HG03565 (cell line): ENCODE results near the gene NF2.

Experiments
- ATAC-seq: cut with Tn5 transposase; IDR thresholded peaks from one replicate; pipeline ENCODE4 v1.9.1; 2021; ENCODE audit warnings: mild to moderate bottlenecking, moderate library complexity; ENCODE audit not compliant: unreplicated experiment

The NF2 gene

GRCh38 chr22:29700206-29700899 is 96.9 kb downstream of the NF2 start:
- ATAC-seq: no peak

DNA sequence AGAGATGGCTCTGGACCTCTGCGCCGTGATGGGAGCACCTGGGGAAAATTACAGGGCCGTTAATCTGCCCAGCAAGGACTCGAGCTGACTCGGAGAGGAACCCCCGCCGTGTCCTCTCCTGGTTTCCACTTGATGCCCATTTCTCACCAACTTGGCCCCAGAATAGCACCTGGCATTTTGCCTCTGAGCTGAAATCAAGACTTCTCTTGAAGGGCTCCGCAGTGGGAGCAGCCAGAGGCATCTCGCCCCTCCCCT is 97.4 kb downstream of the NF2 start:
- ATAC-seq: no peak

GRCh38 chr22:29701155-29701999 is 97.9 kb downstream of the NF2 start:
- ATAC-seq: no peak

- no peak for ATAC-seq
These were observed 98.8 kb downstream of the NF2 start for GRCh38 chr22:29702000-29702930.

DNA sequence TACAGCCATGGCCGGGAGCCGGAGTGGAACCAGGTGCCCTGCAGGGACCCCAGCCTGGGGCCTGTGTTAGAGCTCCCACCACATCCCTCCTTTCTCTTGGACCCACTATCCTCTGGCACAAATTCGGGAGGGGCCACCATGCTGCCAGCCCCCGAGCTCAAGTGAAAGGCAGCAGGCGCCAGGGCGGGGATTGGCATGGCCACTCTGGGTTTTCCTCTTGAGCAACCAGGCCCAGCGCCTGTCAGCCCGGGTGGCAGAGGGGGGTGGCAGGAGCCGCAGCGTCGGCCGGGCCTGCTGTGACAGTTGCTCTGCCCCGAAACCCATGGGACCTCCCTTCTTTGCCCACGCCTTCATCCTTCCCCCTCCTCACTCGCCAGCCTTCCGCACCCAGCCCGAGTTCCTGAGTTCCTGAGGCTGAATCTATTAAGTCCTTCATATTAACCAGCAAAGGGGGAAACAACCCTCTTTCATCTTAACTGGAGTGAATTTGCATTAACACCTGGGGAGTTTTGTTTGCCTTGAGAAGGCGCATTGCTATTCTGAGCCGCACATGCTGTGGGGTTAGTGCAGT is 99.6 kb downstream of the NF2 start:
- ATAC-seq: no peak

DNA sequence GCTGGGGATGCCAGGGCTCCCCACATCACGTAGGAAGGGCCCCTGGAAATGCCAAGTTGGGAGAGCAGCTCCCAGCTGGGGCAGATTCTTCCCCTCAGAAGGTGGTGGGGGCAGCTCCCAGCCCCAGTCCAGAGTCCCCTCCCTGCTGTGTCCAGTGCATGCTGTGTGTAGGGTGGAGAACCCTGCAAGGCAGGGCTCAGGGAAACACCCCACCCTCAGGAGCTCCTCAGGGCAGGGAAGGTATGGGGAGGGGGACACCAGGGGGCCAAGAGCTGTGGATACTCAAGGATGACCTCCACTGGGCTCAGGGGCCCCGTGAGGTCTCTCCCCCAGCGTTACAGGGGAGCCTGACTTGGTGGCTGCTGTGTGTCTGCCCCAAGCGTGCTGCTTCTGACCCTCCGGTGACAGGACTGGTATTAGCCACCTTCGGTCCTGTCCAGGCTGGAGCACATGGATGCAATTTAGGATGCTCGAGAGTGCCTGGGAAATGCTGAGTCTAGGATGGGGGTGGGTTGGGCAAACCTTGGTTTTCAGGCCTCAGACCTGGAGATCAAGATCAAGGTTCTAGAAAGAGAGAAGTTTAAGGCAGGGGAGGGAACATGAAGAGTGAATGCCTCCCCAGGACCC is 100.2 kb downstream of the NF2 start:
- ATAC-seq: no peak

DNA sequence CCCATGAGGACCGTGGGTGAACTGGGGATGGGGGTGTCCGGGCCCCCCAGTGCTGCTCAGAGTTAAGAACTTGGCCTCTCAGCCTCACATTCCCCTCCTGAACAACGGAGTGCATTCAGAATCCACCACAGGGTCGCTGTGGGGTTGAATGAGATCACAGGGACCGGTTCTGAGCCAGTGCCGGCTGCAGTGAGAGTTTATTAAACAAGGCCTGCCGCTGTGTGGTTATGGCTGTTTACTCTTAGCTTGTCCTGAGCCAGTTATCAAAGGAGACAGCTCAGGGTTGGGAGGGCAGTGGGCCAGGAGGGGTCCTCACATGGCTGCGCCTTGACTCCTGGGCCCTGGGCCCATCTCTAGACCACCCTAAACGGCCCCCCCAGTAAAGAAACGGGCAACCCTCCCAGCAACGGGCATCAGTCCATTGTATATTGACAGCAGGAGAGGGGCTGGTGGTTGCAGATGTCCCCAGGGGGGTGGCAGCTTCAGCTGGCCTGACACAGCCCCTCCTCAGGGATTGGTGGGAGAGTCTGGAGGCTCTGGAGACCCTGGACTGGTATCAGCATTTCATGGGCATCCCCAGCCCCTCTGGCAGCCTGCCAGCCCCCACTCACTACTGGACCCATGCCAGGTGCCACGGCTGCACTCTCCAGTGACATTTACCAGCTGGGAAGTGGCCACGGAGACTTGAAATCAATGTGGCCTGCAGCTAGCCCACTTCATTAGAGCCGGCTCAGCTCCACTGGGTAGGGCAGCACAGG is 101.3 kb downstream of the NF2 start:
- no peak for ATAC-seq

DNA sequence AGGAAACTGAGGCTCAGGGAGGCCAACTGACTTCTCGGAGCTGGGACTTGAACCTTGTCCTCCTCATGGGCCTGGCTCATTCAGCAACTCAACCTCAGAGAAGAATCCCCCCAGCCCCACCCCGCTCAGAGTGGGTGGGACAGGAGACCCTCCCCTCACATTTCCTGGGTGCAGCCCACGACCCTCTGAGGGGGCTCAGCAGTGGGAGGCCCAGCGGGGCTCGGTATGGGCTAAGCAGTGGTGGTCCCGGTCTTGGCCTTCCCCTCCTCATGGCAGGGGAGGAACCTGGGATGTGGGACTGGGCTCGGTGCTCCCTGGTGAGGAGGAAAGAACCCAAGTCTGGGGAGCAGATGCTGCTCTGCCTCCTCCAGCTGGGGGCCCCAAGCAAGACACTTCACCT is 102.2 kb downstream of the NF2 start:
- no peak for ATAC-seq

- no peak for ATAC-seq
These were observed 103.1 kb downstream of the NF2 start for GRCh38 chr22:29706486-29706885.

- ATAC-seq: no peak
These were observed 103.6 kb downstream of the NF2 start for GRCh38 chr22:29707010-29707409.

DNA sequence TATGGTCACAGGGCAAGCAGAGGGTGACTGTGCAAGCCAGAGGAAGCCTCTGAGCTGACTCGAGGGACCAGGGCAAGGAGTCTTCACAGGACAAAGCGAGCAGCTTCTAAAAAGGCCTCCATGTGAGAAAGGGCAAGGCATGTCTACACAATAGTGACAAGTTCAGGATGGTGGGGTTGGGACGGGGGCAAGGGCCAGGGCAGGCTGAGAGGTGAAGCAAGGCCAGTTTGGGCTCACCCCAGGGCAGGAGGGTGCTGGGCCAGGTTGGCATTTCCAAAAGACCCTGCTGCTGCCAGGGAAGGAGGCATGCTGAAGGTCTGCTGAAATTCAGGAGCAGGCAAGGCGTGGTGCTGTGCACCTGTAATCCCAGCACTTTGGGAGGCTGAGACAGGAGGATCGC is 104.0 kb downstream of the NF2 start:
- no peak for ATAC-seq

- ATAC-seq: no peak
These were observed 106.8 kb downstream of the NF2 start for GRCh38 chr22:29710193-29710592.

GRCh38 chr22:29710922-29711593 is 107.6 kb downstream of the NF2 start:
- no peak for ATAC-seq

- ATAC-seq: no peak
These were observed 108.7 kb downstream of the NF2 start for GRCh38 chr22:29712119-29712518.

- no peak for ATAC-seq
These were observed 109.8 kb downstream of the NF2 start for GRCh38 chr22:29713156-29713727.

DNA sequence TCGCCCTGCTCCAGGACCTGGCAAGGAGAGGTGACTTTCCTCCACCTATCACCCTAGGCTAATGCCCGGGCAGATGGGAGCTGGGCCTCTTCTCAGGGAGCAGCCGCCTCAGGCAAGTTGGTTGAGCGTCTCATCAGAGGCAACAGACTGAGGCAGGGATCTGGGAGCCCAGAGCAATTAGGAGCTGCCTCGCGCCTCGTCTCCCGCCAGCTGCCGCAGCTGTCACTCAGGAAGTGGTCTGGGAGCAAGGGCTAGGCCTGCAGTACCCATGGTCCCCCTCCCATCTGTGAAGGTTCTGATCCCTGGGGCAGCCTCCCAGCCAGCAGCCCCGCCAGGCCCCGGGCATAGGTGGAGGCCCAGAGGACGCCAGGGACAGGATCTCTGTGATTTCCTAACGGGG is 111.8 kb downstream of the NF2 start:
- no peak for ATAC-seq

DNA sequence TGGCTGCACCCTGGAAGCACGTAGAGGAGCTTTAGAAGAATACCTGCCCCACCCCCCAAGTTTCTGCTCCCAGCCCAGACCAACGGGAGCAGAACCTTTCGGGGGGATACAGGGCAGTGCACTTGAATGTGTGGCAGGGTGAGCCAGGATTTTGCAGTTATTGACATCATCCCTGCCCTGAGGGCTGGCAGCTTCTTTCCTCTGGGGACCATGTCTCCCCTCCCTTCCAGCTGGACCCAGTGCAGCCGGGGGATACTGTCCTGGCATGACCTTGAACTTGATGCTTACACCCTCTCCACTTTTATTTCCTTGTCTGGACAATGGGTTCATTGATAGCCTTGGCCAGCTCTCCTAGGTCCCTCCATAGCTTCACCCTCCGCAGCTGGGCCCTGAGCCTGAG is 112.3 kb downstream of the NF2 start:
- no peak for ATAC-seq

DNA sequence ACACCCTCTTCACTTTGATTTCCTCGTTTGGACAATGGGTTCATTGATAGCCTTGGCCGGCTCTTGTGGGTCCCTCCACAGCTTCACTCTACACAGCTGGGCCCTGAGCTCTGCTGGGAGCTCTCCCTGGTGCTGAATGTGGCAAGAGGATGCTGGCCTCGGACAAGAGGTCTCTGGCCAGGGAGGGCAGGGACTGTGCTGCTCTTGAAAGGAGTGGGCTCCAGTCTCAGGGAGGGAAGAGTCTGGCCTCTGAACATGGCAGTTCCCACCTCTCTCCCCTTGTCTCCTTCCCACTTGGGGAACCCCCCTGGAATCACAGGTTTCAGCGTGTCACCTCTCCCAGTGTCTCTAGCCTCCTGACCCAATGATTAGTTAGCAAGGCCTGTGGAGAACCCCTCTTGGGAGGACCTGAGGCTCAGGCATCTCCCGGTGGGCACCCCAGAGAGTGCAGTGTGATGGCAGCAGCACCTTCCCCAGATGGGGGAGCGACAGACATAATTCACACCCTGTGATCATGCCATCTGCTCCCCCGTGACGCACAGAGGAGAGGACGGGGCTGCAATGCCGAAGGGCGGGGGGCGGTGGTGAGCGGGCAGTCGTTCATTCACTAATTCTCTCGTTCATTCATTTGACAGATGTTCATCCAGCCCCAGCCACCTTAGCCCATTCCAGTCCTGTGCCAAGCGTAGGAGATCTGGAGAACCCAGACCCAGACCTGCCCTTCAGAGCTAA is 113.5 kb downstream of the NF2 start:
- ATAC-seq: no peak

DNA sequence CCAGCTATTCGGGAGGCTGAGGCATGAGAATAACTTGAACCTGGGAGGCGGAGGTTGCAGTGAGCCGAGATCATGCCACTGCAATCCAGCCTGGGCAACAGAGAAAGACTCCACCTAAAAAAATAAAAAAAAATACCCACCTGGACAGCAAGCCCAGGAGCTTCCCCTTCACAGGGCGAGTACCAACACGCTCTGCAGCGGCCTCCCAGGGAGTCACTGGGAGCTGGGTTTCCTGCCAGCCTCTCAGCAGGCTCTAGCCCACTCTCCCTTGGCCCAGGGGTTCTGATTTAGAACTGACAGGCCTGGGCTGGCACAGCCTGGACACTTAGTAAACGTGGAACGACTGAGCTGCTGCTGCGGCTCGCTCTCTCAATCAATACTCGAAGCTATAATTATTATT is 114.4 kb downstream of the NF2 start:
- ATAC-seq: no peak
